ENCODE results near the gene ATP13A4.

- no peak for TF ChIP-seq CTCF (IDR thresholded peaks at IDR 0.05; ENCODE audit: poor library complexity, severe bottlenecking)
- TF ChIP-seq REST (IDR thresholded peaks at IDR 0.05; ENCODE audit: borderline replicate concordance), result no peak
- TF ChIP-seq EZH2 (IDR thresholded peaks at IDR 0.05; ENCODE audit: borderline replicate concordance, insufficient read depth, low read length, poor library complexity, severe bottlenecking), result no peak
- TF ChIP-seq POLR2AphosphoS5 (IDR thresholded peaks at IDR 0.05), result no peak
These were observed 147.6 kb downstream of the ATP13A4 start for GRCh38 chr3:193407112-193407511.
